ENCODE data around the gene ZNRD2.

ZNRD2 gene

GRCh38 chr11:65612691-65613090 lies 42.4 kb downstream of the ZNRD2 start:
- DNase-seq = no peak

GRCh38 chr11:65613091-65613928 lies 43.0 kb downstream of the ZNRD2 start:
- no peak for DNase-seq

GRCh38 chr11:65615229-65615949 lies 45.1 kb downstream of the ZNRD2 start, which contains the start of gene PCNX3:
PCNX3 (plus strand) TSS chr11:65615776; CDS start chr11:65616312, 536 bp downstream.
- DNase-seq = peak; percentile 100

- peak; percentile 60 for DNase-seq
These were observed 45.8 kb downstream of the ZNRD2 start for GRCh38 chr11:65615950-65616574.

GRCh38 chr11:65616575-65617001 lies 46.3 kb downstream of the ZNRD2 start:
- no peak for DNase-seq

GRCh38 chr11:65617136-65617850 lies 47.0 kb downstream of the ZNRD2 start:
- DNase-seq = no peak

GRCh38 chr11:65617990-65618751 lies 47.9 kb downstream of the ZNRD2 start:
- DNase-seq = no peak

- no peak for DNase-seq
These were observed 48.5 kb downstream of the ZNRD2 start for GRCh38 chr11:65618763-65619162.

- DNase-seq = no peak
These were observed 49.1 kb downstream of the ZNRD2 start for GRCh38 chr11:65619281-65619928.

- DNase-seq = no peak
These were observed 50.4 kb downstream of the ZNRD2 start for GRCh38 chr11:65620666-65621065.

- no peak for DNase-seq
These were observed 51.2 kb downstream of the ZNRD2 start for GRCh38 chr11:65621460-65621859.

Measured in NCI-H146 (cell line).